Activated naive CD4-positive, alpha-beta T cell treated with Interleukin-2 at 50 U/mL for 16 hours (primary cell): Measurements from ENCODE around the gene ELOVL7.
A peak's percentile ranks its signal among the peaks of the same experiment; 100 is the strongest.
"Not testable (repeated sequence)": the region's sequence is repeated elsewhere in the genome, so short reads cannot be mapped to it uniquely, and the experiment has no call there.

Experiments used
- DNase-seq: peaks from one replicate; pipeline ENCODE4 v3.0.0-alpha.2; 2020

The ELOVL7 gene

DNA sequence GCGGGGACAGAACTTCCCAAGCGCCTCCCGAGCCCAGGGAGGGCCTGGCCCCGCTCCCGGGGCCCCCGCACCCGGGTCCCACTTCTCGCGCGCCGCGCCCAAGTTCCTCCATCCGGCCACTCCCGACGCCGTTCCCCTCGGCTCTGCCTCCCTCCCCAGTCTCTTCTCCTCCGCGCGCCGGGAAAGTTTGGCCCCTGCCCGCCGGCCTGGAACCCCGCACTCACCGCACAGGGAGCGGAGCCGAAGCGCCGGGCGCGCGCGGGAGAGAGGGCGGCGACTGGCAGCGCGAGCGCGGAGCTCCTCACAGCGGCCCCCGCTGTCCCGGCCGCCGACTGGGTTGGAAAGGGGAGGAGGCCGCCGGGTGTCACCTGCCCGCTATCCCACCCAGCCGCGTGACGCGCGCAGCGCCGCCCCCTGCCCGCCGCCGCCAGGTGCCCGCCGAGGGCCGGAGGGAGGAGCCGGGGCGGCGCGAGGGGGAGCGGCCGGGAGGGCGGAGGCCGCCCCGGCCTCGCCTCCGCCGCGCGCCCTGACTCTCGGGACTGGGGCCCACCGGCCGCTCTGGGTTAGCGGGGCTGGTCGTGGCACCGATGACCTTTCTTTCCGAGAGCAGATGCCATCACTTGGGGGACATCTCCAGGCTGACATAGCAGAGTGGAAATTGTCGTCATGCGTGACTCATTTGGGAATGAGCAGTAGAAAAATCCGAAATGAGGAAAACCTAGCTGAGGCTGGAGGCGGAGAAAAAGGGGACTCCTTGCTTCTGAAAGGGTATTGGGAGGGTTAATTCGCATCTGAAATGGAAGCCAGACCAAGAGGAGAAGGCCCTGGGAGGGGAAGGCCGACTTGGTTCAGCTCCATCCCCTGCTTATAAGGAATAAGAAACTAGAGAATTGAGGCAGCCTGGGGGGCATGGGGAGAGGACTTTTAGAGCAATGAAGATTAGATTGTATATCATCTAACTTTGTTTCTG is at the start of gene ELOVL7:
Gene ELOVL7, minus strand, starts transcription at position 334 of the 970 bp plus-strand sequence. CDS start 56,872 bp downstream, outside the sequence.
- DNase-seq = peak; percentile 22

DNA sequence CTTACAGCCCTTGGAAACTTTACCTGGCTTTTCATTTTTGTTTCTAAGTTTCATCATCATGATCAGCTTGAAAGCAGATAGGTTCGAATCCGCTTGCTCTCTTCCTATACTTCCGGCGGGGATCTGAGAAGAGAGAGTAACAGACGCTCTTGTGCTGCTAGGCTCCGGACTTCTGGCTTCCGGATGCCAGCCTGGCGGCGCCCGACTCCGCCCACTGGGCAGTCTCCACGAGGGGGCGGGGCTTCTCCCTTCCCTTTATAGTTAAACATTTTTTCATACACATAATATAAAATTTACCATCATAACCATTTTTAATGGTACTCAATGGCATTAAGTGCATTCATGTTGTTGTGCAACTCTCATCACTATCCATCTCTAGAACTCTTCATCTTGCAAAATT is 49.5 kb upstream of the ELOVL7 start:
- no peak for DNase-seq

DNA sequence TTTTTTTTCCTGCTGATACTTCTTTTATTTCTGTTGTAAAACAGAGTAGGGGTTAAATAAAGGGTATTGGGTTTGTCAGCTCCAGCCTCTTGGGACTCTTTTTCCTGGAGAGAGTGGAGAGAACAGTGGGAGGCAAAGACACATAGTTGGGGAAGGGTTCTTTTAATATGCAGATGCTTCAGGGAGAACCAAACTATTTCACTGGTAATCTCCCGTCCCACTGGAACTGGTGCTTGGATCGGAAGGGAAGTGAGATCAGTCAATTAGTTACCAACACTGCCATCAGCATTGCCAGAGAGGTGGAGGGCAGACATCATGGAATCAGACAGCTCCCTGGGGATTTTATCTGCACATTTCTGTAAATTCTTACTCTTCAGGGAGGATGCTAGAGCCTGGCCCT is 47.6 kb upstream of the ELOVL7 start:
- DNase-seq = no peak

DNA sequence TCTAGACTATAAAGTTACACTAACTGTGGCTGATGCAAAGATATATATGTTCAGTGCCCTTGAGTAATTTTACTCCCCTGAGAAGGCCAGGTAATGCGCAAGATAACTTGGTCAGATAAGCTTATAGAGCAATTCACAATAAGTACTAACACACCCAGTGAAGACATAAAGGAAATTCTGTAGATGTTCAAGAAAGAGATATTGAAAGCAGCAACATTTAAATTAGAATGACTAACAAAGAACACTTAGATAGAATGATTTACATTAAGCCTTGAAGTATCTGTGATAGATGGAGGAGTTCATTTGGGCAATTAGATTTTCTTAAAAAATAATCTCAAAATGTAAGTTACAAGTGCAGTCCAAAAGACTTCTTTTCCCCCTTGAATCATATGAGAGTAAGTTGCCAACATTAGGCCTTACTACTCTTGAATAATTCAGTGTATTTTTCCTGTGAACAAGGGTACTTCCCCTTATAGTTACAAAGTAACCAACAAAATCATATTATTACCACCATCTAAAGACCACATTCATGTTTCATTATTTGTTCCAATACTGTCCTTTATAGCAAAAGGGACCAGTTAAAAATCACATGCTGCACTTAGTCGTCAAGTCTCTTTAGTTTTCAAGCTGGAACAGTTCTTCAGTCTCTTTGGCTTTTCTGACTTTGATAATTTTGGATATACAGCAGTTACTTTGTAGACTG is 44.4 kb upstream of the ELOVL7 start:
- DNase-seq = no peak

DNA sequence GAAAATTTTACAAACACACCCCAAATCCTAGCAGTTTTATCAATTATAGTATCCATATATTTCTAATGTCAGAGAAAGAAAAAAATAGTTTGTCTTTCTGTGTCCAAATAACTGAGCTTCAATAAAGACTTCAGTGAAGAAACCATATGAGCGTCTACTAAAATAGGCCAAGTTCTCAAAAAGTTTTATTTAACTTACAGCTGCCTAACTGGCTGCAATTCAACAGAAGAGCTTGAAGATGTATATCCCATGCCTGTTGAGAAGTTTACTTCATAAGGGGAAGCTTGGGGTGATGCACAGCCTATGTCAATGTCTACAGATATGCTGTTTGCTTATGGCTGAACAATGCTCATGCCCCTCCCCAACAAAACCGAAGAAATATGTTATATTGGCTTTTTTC is 43.7 kb upstream of the ELOVL7 start:
- no peak for DNase-seq

DNA sequence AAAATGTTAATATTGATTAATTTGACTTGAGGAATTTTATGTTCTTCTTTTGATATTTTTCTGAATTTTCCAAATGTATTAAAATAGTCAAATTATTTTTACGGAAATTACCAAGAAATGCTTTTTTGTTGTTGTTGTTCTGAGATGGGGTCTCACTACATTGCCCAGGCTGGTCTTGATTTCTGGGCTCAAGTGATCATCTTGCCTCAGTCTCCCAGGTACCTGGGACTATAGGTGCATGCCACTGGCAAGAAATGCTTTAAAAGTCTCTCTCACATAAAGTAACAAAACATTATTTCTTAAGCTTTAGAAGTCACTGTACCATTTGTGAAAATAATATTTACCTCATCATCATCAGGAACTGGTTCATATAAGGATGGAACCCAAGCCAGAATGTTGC is 43.0 kb upstream of the ELOVL7 start:
- no peak for DNase-seq

DNA sequence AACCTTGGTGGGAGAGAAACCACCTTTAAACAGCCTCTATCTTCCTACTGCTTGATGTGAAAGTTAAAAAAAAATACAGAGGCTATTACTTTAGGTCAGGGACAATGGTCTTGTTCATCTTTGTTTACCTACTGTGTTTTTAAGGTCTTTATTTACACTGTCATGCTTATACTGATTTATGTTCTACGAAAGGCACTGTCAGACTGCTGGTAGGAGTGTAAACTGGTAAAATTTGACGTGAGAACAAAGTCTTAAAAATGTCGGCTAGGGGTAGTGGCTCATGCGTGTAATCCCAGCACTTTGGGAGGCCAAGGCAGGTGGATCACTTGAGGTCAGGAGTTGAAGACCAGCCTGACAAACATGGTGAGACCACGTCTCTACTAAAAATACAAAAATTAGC is 42.1 kb upstream of the ELOVL7 start:
- DNase-seq = no peak

DNA sequence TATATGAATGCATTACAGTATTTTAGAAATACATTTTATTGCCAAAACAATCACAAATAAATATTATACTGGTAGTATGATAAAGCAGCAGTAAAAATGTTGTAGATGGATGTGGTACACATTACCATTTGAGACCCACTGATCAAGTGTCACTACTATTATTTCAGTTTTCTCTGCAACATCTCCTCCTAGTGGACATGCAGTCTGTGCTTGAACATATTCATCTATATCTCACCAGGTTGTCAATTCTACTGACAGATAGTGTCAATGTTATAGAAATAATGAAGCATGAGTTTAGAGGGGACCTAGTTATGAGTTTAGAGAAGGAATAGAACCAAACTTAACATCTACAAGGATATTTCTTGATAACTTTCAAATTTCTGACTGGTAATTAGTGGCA is 39.2 kb upstream of the ELOVL7 start:
- no peak for DNase-seq

DNA sequence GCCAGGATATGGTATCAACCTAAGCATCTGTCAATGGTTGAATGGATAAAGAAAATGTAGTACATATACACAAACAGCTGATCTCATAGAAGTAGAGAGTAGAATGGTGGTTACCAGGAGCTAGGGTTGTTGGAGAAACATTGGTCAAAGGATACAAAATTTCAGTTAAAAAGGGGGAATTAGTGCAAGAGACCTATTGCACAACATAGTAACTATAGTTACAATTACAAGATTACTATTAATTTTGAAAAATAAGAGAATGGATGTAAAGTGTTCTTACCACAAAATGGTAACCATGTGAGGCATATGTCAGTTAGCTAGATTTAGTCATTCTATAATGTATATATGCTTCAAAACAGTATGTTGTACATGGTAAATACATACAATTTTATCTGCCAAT is 28.8 kb upstream of the ELOVL7 start:
- DNase-seq = no peak

DNA sequence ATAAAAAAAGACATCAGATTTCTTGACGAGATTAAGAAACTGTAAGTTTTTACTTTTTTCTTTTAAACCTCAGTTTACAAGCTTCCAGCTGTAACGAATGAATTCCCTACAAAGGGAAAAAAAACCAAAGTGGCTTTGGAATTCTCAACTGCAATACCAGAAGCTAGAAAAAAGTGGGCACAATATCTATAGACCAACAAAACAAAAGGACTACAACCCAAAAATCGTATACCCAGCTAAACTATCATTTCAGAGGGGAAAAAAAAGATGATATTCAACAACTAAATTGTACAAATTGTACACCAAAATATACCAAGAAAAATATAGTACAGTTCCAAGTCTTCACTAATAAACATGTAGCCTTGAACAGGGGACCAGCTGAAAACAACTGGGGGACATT is 26.8 kb upstream of the ELOVL7 start:
- no peak for DNase-seq

DNA sequence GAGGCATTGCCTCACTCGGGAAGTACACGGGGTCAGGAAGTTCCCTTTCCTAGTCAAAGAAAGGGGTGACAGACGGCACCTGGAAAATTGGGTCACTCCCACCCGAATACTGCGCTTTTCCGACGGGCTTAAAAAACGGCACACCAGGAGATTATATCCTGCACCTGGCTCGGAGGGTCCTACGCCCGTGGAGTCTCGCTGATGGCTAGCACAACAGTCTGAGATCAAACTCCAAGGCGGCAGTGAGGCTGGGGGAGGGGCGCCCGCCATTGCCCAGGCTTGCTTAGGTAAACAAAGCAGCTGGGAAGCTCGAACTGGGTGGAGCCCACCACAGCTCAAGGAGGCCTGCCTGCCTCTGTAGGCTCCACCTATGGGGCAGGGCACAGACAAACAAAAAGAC is 16.5 kb upstream of the ELOVL7 start:
- DNase-seq = not testable (repeated sequence)

DNA sequence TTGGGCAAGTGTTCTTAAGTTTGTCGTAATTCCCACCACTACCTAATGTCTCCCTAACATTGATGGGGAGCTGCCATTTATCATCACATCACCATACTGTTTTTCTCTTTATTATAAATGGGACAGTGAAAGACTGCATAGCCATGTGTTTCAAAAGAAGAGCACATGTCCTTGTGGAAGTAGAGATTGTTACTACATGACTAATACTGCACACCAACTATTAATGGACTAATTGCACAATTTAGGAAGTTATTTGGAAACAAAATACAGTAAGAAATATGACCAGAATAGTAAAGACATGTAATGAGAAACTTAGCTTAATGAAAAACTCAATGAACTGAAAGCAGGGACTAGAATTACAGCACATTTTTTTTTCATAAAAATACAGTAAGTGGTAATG is 12.0 kb upstream of the ELOVL7 start:
- DNase-seq = no peak

DNA sequence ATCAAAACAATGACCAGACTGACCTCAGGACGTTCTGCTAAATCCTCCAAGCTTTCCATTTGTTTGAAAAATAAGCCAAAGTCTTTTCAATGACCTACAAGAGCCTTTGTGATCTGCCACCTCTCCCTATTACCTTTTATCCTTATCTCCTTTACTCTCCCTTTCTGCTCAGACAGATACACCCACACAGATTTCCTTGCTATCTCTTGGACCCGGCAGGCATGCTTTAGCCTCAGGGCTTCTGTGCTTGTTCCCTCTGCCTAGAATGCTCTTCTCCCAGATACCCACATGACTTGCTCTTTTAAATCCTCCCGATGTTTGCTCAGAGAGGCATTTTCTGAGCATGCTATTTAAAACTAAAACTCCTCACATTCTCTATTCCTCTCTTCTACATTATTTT is 8.9 kb upstream of the ELOVL7 start:
- DNase-seq = no peak

DNA sequence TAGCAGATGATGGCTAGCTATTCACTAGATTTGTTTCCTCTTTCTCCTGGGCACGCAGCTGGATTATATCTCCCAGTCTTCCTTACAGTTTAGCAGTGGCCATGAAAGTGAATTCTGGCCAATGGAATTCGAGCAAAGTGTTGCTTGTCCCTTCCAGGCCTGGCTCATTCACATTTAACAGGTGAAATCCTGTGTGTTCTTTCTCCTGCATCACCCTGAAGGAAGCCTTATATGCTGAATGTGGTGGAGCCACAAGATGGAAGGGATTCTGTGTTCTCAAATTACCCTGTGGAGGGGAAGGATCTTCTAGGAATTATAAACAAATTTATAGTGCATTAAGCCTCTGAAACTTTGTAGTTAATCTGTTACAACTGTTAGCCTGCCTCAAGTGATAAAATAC is 8.2 kb upstream of the ELOVL7 start:
- no peak for DNase-seq

DNA sequence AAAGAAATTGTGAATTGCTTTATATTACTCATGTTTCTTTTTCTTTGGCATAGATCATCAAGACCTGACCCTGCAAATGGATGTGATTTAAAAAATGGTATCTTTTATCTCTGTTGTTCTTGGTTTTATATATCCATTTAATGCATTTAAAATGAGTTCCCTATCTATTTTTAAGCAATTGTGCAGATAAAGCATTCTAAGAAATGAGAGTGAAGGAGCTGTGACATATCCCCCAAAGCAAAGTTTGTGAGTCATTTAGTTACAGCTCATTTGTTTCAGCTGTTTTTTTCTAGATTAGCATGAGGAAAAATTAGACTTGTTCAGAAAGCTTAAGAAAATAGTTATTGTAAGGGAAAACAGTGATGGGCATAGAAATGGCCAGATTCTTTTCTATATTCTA is 7.6 kb upstream of the ELOVL7 start:
- DNase-seq = no peak

DNA sequence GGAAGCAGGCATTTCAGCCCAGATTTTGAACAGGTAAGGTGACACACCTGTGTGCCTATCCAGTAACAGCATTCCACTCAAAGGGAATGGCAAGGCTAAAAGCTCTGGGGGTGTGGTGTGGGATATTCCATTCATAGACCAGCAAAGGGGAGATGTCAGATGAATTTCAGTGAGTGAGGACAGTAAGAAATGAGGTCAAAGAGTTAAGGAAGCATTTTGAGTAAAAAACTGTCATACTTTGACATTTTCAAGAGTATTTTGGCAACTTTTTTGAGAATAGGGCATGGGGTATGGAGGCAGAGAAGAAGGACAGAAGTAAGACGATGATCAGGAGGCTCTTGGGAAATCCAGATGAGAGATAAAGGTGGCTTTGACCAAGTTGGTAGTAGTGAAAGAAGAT is 2.2 kb upstream of the ELOVL7 start:
- DNase-seq = no peak

DNA sequence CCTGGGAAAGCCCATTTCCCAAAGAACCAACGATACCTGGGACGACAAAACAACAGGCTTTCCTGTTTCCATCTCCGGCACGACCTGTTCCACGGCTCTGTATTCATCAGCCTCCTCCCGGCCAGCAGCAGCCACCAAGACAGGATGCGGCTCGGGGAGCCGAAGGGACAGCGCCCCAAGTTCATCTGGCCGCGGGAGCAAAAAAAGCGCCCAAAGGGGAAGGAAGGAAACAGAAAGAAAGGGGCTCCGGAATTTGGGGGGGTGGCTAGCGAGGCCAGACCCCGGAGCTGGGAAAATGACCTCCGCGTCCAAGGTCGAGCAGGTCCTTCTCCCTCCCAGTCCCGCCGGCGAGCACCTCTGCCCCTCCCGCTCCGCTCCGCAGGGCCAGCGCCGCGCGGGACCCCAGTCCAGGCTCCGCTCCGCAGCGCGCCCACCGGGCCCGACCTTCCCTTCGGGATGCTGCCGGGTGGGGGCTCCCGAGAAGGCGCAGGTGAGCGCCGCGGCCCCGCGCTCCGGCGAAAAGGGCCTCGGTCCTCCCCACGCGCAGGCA is 608 bp downstream of the ELOVL7 start:
- no peak for DNase-seq

DNA sequence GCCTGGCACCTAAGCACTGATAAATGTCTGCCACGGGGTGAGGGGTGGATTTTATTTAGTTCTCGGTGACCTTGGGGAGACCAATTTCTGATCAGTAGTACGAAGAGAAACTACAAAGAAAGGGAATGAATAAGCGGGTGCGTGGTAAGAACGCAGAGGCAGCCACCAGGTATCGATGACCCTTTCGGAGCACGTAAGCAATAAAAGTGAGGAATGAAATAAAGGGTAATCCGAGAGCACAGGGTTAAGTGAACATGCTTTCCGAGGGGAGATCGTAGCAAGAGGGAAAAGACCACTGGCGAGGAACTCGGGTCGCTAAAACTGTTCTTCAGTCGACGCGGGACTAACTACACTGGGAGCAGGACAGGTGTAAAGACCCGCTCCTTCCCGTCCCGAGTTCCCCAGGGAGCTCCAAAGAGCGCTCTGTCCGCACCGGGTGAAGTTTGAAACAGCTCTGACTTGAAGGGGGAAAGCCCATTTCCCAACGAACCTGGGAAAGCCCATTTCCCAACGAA is 1.1 kb downstream of the ELOVL7 start:
- DNase-seq = no peak

DNA sequence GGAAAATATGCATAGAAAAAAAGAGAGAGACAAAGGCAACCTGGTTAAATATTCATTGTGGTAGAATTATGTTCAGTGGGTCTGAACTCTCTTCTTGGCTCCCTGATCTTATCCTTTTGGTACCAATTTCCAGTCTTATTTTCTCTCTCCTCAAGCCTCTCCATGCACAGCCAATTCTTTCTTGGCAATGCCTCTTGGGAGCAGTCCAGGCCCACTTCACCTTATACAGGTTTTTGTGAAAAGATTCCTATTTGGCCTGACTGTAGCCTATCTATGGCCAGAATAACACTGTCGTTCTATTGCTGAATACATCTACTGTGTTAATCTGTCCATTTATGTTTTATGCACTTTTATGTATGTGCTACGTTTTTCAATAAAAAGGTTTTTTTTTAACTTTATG is 2.7 kb downstream of the ELOVL7 start:
- DNase-seq = no peak

DNA sequence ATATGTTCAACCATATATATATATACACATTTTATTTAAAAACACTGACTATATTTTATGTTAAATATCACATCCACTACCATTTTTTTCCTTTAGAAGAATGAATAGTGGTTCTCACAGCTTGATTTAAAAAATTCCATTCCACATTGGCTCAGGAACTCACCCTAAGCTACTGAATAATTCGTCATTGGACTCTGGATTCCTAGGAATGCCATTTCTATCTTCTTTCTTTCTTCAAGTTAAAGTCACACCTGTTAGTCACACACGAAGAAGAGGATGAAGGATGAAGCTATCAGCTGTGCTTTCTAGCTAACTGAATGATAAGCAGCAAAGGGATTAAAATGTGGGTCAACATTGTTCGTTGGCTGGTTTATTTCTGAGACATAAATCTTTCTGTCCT is 7.9 kb downstream of the ELOVL7 start:
- DNase-seq = no peak

DNA sequence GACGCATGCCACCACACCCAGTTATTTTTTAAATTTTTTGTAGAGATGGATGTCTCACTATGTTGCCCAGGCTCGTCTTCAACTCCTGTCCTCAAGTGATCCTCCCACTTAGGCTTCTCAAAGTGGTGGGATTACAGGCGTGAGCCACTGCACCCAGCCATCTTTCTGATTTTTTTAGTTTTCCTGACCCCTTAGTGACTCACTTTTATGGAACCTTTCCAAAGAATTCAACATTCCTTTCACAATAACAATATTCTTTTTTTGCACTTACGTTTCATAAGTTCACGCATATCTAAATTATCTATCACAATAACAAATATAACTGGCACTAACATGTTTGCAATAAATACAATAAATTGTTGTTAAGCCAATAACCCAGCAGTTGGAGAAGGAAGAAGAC is 8.5 kb downstream of the ELOVL7 start:
- no peak for DNase-seq

DNA sequence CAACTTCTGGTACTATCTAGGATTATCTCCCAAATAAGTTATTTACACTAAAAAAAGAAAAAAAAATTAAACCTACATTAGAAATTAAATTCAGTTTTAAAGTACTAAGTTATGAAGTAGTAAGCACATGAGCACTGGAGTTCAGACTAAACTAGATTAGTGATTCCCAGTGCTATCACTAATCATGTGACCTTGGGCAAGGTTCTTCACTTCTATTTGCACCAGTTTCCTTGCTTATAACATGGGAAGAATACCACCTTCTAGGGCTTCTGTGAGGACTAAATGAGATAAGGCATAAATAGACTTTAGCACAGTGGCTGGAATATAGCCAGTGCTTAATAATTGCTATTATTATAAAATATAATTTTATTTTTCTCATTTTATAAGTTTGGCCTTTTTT is 10.5 kb downstream of the ELOVL7 start:
- DNase-seq = no peak

DNA sequence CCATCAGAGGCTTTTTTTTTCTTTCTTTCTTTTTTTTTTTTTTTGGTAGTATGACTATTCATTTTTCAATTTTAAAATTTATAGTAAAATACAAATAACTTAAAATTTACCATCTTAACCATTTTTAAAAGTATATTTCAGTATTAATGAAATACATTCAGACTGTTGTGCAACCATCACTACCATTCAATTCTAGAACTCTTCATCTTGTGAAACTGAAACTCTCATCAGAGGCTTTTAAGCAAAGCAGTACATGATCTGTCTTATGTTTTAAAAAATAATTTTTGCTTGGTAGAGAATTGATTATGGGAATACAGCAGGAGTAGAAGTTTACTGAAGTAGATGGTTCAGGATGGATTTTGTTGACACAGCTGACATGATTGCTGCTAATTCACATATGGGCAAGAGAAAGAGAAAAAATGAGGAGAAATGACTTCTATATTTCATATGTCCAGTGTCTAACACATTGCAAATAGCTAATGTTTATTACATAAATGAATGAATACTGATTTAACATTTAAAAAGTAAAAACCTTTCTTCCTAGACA is 13.4 kb downstream of the ELOVL7 start:
- no peak for DNase-seq
